ENCODE data around the gene RAMAC. TPM values are rescaled to one million over a fixed set of nuclear protein-coding genes. Genes with fewer than 3 reads are reported as not detected.

The RAMAC gene
- total and polyA plus RNA-seq, 2 of the 8 experiments (the other 6 are each of a cell fraction or from before 2014, with no cell fraction given), result 20.7 to 32.9 TPM

DNA sequence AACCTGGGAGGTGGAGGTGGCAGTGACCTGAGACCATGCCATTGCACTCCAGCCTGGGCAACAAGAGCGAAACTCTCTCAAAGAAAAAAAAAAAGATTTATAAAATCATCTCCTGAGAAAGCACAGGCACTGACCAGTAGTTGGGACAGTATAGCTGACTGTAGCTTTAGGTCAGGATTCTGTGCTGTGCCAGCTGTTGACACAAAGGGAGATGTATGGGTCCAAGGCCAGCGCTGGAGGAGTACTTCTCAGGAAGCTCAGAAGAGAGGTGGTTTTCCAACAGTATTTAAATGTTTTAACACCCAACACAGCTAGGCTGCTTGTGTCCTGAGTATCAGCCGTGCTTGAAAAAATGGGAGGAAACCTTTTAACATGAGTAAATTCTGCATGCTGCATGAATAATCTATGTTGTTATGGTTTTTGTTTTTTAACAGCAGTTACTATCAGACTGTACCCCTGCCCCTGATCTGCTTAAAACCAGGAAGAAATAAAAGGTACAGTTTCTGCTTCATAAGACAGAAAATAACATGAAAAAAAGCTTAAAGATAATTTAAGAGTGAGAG is 6.5 kb downstream of the RAMAC start (continued):
- no peak for TF ChIP-seq USF2 (IDR thresholded peaks at IDR 0.05; ENCODE audit: low read length)
- TF ChIP-seq CEBPB (IDR thresholded peaks at IDR 0.05; ENCODE audit: low read depth, low read length), result no peak
